ENCODE data around the gene FAXDC2.

DNA sequence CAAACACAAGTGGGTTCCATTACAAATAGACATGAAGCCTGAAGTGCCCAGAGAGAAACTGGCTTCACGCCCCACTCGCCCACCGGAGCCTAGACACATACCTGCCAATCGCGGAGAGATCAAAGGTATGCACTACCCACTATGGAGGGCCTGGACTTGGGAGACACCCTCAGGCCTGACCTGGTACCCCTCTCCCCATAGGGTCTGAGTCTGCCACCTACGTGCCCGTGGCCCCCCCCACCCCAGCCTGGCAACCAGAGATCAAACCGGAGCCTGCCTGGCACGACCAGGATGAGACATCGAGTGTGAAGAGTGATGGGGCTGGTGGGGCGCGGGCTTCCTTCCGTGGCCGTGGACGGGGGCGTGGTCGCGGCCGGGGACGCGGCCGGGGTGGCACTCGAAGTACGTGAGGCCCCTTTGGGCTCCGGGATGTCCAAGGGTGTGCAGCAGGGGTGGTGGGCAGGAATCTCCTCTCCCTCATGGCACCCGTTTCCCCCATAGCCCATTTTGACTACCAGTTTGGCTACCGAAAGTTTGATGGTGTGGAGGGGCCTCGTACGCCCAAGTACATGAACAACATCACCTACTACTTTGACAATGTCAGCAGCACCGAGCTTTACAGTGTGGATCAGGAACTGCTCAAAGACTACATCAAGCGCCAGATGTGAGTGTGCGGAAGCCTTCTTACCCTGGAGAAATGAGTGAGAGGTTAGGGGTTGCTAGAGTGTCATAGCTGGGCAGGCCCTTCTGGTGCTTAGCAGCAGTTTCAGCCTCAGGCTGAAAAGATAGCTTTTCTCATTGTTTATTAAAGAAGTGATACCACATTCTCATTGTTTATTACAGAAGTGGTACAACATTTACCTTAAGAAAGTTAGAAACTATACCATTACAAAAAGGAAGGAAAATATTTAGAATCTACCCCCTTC is 56.5 kb downstream of the FAXDC2 start:
- no peak for TF ChIP-seq HDAC2 (IDR thresholded peaks at IDR 0.05)
- no peak for TF ChIP-seq TAF9B (IDR thresholded peaks at IDR 0.05; ENCODE audit: partially characterized antibody)
- TF ChIP-seq, protein P1, sequence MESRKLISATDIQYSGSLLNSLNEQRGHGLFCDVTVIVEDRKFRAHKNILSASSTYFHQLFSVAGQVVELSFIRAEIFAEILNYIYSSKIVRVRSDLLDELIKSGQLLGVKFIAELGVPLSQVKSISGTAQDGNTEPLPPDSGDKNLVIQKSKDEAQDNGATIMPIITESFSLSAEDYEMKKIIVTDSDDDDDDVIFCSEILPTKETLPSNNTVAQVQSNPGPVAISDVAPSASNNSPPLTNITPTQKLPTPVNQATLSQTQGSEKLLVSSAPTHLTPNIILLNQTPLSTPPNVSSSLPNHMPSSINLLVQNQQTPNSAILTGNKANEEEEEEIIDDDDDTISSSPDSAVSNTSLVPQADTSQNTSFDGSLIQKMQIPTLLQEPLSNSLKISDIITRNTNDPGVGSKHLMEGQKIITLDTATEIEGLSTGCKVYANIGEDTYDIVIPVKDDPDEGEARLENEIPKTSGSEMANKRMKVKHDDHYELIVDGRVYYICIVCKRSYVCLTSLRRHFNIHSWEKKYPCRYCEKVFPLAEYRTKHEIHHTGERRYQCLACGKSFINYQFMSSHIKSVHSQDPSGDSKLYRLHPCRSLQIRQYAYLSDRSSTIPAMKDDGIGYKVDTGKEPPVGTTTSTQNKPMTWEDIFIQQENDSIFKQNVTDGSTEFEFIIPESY (CRISPR knock-in tag; IDR thresholded peaks at IDR 0.05), result peak; percentile 44; the same call in 1 of the 2 replicates
- TF ChIP-seq, protein P2, sequence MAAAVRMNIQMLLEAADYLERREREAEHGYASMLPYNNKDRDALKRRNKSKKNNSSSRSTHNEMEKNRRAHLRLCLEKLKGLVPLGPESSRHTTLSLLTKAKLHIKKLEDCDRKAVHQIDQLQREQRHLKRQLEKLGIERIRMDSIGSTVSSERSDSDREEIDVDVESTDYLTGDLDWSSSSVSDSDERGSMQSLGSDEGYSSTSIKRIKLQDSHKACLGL (CRISPR knock-in tag; IDR thresholded peaks at IDR 0.05; ENCODE audit: borderline replicate concordance, poor library complexity, severe bottlenecking), result no peak

Data from K562 (cell line).